Fibroblast of lung (primary cell): Measurements from ENCODE around the gene PCDH1. TPM values are rescaled to one million over a fixed set of nuclear protein-coding genes. Genes with fewer than 3 reads are reported as not detected.

ENCODE experiments used
- DNase-seq, 2 donors: peaks; one replicate each; pipeline versions ENCODE4 v3.0.0 to v3.0.0-alpha.2; 2010; ENCODE audit warnings: low read depth in 2 of 2
- H2AFZ ChIP-seq: 2 replicates; pipeline ENCODE4 v1.5.1; 2012; ENCODE audit warnings: low read length, control low read depth, inconsistent platforms
- H3K27ac ChIP-seq: 2 replicates; pipeline ENCODE4 v1.5.1; 2011; ENCODE audit warnings: low read length, control low read depth; ENCODE audit not compliant: insufficient read depth
- H3K27me3 ChIP-seq: 2 replicates; pipeline ENCODE4 v1.5.1; 2011; ENCODE audit warnings: mild to moderate bottlenecking, low read length; ENCODE audit not compliant: control insufficient read depth, insufficient read depth
- H3K36me3 ChIP-seq: 2 replicates; pipeline ENCODE4 v1.5.1; 2011; ENCODE audit warnings: low read length; ENCODE audit not compliant: control insufficient read depth, insufficient read depth
- H3K4me1 ChIP-seq: 2 replicates; pipeline ENCODE4 v1.5.1; 2011; ENCODE audit warnings: low read length; ENCODE audit not compliant: control insufficient read depth, insufficient read depth; ENCODE audit errors: extremely low read depth
- H3K4me2 ChIP-seq: 2 replicates; pipeline ENCODE4 v1.5.1; 2011; ENCODE audit warnings: low read length, control low read depth; ENCODE audit not compliant: insufficient read depth; ENCODE audit errors: extremely low read depth
- H3K4me3 ChIP-seq, 4 experiments: fragments of 200-600 bp in 1 of 4; sonication (generic) in 1 of 4; replicated peaks in 1 of 4; 2 replicates each; pipeline ENCODE4 v1.5.1; 2011 to 2016; ENCODE audit warnings: low read length in 4 of 4, low read depth in 3 of 4, mild to moderate bottlenecking in 3 of 4, control low read depth in 2 of 4, inconsistent platforms in 1 of 4, mixed read lengths in 1 of 4; ENCODE audit not compliant: insufficient read depth in 1 of 4; ENCODE audit errors: control extremely low read depth in 1 of 4
- H3K79me2 ChIP-seq: 2 replicates; pipeline ENCODE4 v1.5.1; 2012; ENCODE audit warnings: mild to moderate bottlenecking, low read length, inconsistent platforms; ENCODE audit not compliant: control insufficient read depth, insufficient read depth
- H3K9ac ChIP-seq: 2 replicates; pipeline ENCODE4 v1.5.1; 2011; ENCODE audit warnings: mild to moderate bottlenecking, low read length, control low read depth; ENCODE audit not compliant: insufficient read depth
- H3K9me3 ChIP-seq: 2 replicates; pipeline ENCODE4 v1.5.1; 2012; ENCODE audit warnings: low read depth, low read length; ENCODE audit not compliant: control insufficient read depth, insufficient read depth
- H4K20me1 ChIP-seq: 2 replicates; pipeline ENCODE4 v1.5.1; 2011; ENCODE audit warnings: low read length; ENCODE audit not compliant: control insufficient read depth, insufficient read depth; ENCODE audit errors: extremely low read depth
- CTCF ChIP-seq, 2 donors: IDR thresholded peaks in 1 of 2; conservative IDR thresholded peaks in 1 of 2; 1 replicate in 1 of 2; 2 replicates in 1 of 2; pipeline ENCODE4 v1.5.1; 2011 to 2012; ENCODE audit warnings: low read length in 2 of 2, control low read depth in 1 of 2, inconsistent platforms in 1 of 2, low read depth in 1 of 2, mild to moderate bottlenecking in 1 of 2
- EZH2 ChIP-seq: IDR thresholded peaks from 2 replicates; pipeline ENCODE4 v1.5.1; 2012; ENCODE audit warnings: low read length, control low read depth, mild to moderate bottlenecking; ENCODE audit errors: missing control alignments
- polyA plus RNA-seq, 2 donors: library from polyadenylated mRNA; depleted of rRNA in 1 of 2; stranded (reverse) in 1 of 2; unstranded in 1 of 2; fragments of >200 nt; gene quantifications; 2 replicates each; pipeline ENCODE4 v1.2.1, GENCODE V29; 2011 to 2012; ENCODE audit warnings: missing spikeins in 1 of 2
- total RNA-seq: library from RNA; depleted of rRNA; stranded (reverse); fragments of >200 nt; gene quantifications from 2 replicates; pipeline ENCODE4 v1.2.1, GENCODE V29; 2014

The PCDH1 gene
- total and polyA plus RNA-seq, 2 donors (not counting 1 experiment from before 2014, with no cell fraction given) = 0.66 to 1.6 TPM

- Histone ChIP-seq H3K36me3 (no peaks in the 10 kb centered on the region), H4K20me1 (no peaks in the 10 kb centered on the region), H3K27ac (no peak overlapping the region), H2AFZ (no peak overlapping the region), H3K4me3 (no peak overlapping the region), H3K9ac (no peak overlapping the region), H3K79me2 (no peaks in the 10 kb centered on the region), H3K4me2 (no peak overlapping the region), H3K27me3 (peaks cover 60% of the 10 kb centered on the region), H3K4me1 (peaks cover 4% of the 10 kb centered on the region), H3K9me3 (no peaks in the 10 kb centered on the region)
- DNase-seq = no peak
- TF ChIP-seq EZH2 (no peak), CTCF (conservative IDR thresholded peaks at IDR 0.05 in 1 of 2, IDR thresholded peaks at IDR 0.05 in 1 of 2; ENCODE audit: low read depth in 1 of 2, low read length in 2 of 2) (no peak)
Observed at GRCh38 chr5:141873933-141874261, 4.3 kb downstream of the PCDH1 start.

- H3K9ac ChIP-seq = no peak overlapping the region
- peaks cover 61% of the 10 kb centered on the region for H3K27me3 ChIP-seq
- no peak overlapping the region for H3K4me3 ChIP-seq
Observed at GRCh38 chr5:141872496-141873356, 5.5 kb downstream of the PCDH1 start.

GRCh38 chr5:141871870-141872269 lies 6.3 kb downstream of the PCDH1 start:
- H3K79me2 ChIP-seq = no peaks in the 10 kb centered on the region
- no peaks in the 10 kb centered on the region for H4K20me1 ChIP-seq
- no peak overlapping the region for H3K4me2 ChIP-seq
- no peak overlapping the region for H3K27ac ChIP-seq
- no peaks in the 10 kb centered on the region for H3K36me3 ChIP-seq
- H3K4me3 ChIP-seq = no peak overlapping the region
- no peak overlapping the region for H2AFZ ChIP-seq
- no peaks in the 10 kb centered on the region for H3K4me1 ChIP-seq
- no peak overlapping the region for H3K9ac ChIP-seq
- H3K9me3 ChIP-seq = no peaks in the 10 kb centered on the region
- DNase-seq = no peak
- peaks cover 53% of the 10 kb centered on the region for H3K27me3 ChIP-seq
- TF ChIP-seq CTCF (conservative IDR thresholded peaks at IDR 0.05 in 1 of 2, IDR thresholded peaks at IDR 0.05 in 1 of 2; ENCODE audit: low read depth in 1 of 2, low read length in 2 of 2) = no peak
- TF ChIP-seq EZH2 = no peak

More at GRCh38 chr5:141872496-141873356, 5.5 kb downstream of the PCDH1 start:
- no peaks in the 10 kb centered on the region for H4K20me1 ChIP-seq
- no peak overlapping the region for H2AFZ ChIP-seq
- no peaks in the 10 kb centered on the region for H3K79me2 ChIP-seq
- H3K27ac ChIP-seq = no peak overlapping the region
- H3K4me1 ChIP-seq = no peaks in the 10 kb centered on the region
- no peak overlapping the region for H3K4me2 ChIP-seq
- no peaks in the 10 kb centered on the region for H3K36me3 ChIP-seq
- TF ChIP-seq EZH2 = no peak
- TF ChIP-seq CTCF (conservative IDR thresholded peaks at IDR 0.05 in 1 of 2, IDR thresholded peaks at IDR 0.05 in 1 of 2; ENCODE audit: low read depth in 1 of 2, low read length in 2 of 2) = no peak
- no peaks in the 10 kb centered on the region for H3K9me3 ChIP-seq
- DNase-seq = no peak
